ENCODE results near the gene AP1G1. TPM values are rescaled to one million over a fixed set of nuclear protein-coding genes. Genes with fewer than 3 reads are reported as not detected.

AP1G1 gene
- polyA plus RNA-seq, 2 of the 4 experiments (the other 2 are of a cell fraction): 38.1 to 85.6 TPM

DNA sequence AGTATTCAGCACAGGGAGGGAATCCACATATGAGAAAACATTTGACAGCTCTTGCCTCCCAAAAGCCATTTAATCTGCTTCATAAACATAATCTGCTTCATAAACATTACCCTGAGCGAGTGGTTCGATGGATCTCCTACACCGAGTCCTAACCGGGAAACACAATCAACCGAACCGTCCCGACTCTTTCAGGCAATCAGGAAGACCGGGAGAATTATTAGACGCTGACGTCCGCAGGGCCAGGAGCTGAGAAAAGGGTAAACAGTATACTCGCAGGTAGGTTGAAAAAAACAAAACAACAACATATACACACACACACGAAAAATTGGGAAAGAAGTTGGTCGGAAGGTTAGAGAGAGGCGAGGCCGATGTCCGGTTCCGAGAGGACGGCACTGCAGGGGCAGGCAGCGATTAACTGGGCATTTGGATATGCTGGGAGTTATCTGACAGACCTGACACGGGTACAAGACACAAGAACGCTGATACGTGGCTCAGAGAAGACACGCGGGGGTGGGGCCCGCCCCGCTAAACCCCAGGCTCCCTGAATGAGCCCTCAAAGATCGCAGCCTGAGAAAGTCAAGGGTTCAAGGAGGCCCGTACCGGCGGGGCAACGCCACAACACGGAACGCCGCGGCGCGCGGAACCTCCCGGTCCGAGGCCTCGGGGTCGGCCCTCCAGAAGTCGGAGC lies 585 bp downstream of the AP1G1 start:
- DNase-seq (ENCODE audit: low read depth in 1 of 2, low spot score in 1 of 2) (peak; percentile 29 to 40), FAIRE-seq (no peak), ATAC-seq (peak; percentile 37 to 66)
- Histone ChIP-seq H3K4me2 (peak overlapping the region; percentile 91), H3K9me3 (no peaks in the 10 kb centered on the region), H3K4me3 (peak overlapping the region; percentile 91), H3K27ac (peak overlapping the region; percentile 96 to 99), H3K4me1 (peaks cover 20% of the 10 kb centered on the region)
- POLR2A ChIA-PET: interaction anchor here (0.5 to 1.6 kb wide), 7 partner anchors 18 to 87 kb away, joined by 3 to 7 read pairs (median 5); partner anchors contain the start of genes IST1 and ZNF821
- no peak for TF ChIP-seq JUN (IDR thresholded peaks at IDR 0.05)
- TF ChIP-seq EHMT2 (IDR thresholded peaks at IDR 0.05; ENCODE audit: low read depth): no peak
- TF ChIP-seq, protein P1, sequence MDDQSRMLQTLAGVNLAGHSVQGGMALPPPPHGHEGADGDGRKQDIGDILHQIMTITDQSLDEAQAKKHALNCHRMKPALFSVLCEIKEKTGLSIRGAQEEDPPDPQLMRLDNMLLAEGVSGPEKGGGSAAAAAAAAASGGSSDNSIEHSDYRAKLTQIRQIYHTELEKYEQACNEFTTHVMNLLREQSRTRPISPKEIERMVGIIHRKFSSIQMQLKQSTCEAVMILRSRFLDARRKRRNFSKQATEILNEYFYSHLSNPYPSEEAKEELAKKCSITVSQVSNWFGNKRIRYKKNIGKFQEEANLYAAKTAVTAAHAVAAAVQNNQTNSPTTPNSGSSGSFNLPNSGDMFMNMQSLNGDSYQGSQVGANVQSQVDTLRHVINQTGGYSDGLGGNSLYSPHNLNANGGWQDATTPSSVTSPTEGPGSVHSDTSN (IDR thresholded peaks at IDR 0.05): no peak
- no peak for TF ChIP-seq HOXB5 (CRISPR knock-in tag; IDR thresholded peaks at IDR 0.05)
- no peak for TF ChIP-seq ZC3H11A (IDR thresholded peaks at IDR 0.05)
- no peak for TF ChIP-seq CEBPB (IDR thresholded peaks at IDR 0.05)
- no peak for TF ChIP-seq FOSL2 (IDR thresholded peaks at IDR 0.05)
- TF ChIP-seq FOSL2 (CRISPR knock-in tag; IDR thresholded peaks at IDR 0.05): no peak
- TF ChIP-seq, protein P2, sequence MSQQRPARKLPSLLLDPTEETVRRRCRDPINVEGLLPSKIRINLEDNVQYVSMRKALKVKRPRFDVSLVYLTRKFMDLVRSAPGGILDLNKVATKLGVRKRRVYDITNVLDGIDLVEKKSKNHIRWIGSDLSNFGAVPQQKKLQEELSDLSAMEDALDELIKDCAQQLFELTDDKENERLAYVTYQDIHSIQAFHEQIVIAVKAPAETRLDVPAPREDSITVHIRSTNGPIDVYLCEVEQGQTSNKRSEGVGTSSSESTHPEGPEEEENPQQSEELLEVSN (IDR thresholded peaks at IDR 0.05; ENCODE audit: borderline replicate concordance, low read depth): no peak
- CTCF ChIA-PET: interaction anchor here (1.3 to 2.9 kb wide), 2 partner anchors 43 to 75 kb away, joined by 3 to 11 read pairs; no protein-coding TSS in a partner anchor
- WGBS (ENCODE audit: missing lambda C conversion rate): 1% methylated on average over 43 of the region's 44 CpGs

DNA sequence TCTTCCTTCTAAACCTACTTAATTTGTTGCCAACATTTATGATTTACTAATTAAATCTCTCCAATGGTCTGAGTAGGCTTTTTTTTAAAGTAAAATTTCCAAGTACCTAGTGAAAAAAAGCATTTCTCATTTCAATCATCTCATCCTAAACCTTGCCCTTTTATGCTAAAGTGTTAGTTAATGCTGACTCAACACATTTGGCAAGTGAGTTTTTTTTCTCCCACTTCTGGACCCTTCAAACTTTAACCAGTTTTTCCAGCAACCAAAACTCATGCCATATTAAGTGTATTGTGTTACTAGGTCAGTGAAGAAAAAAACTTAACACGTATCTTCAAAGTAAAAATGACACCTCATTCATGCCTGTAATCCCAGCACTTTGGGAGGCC lies 5.3 kb downstream of the AP1G1 start:
- CTCF ChIA-PET: no interaction called here
- peaks cover 15% of the 10 kb centered on the region for H3K4me1 ChIP-seq
- no peak for FAIRE-seq
- no peaks in the 10 kb centered on the region for H3K9me3 ChIP-seq
- H3K4me2 ChIP-seq: no peak overlapping the region
- WGBS (ENCODE audit: missing lambda C conversion rate): 90% methylated on average over 1 of the region's 1 CpG
- POLR2A ChIA-PET: no interaction called here
- H3K27ac ChIP-seq: no peak overlapping the region
- no peak for ATAC-seq
- TF ChIP-seq, protein P2 (IDR thresholded peaks at IDR 0.05; ENCODE audit: borderline replicate concordance, low read depth): no peak
- peak; percentile 99 for TF ChIP-seq MAFK (IDR thresholded peaks at IDR 0.05; ENCODE audit: partially characterized antibody)
- DNase-seq (ENCODE audit: low read depth in 1 of 2, low spot score in 1 of 2): no peak
- no peak overlapping the region for H3K4me3 ChIP-seq

DNA sequence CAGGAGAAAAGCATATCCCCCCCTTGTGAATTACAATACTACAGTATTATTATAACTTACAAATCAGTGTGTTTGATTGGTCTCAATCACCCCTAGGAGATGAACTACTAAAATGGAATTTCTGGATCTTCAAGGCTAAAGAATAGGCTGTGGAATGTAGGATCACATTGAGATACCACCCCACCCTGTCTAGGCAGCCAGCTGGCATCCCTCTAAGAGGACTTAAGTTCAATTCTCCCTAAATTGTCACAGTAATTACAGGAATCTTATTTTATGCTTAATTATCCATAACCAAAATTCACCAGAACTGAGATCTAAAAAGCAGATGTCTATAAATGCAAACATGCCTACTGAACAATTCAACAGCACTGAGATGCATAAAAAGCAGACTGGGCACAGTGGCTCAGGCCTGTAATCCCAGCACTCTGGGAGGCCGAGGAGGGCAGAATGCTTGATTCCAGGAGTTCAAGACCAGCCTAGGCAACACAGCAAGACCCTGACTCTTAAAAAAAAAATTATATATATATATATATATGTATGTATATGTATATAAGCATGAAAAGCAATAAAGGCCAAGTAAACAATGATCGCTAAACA lies 12.0 kb downstream of the AP1G1 start:
- CTCF ChIA-PET: no interaction called here
- TF ChIP-seq RNF2 (IDR thresholded peaks at IDR 0.05; ENCODE audit: borderline replicate concordance, low read depth) (no peak), ZFP36 (IDR thresholded peaks at IDR 0.05; ENCODE audit: borderline replicate concordance, partially characterized antibody) (no peak), ZC3H11A (IDR thresholded peaks at IDR 0.05) (no peak), NPAS2 (CRISPR knock-in tag; IDR thresholded peaks at IDR 0.05; ENCODE audit: borderline replicate concordance) (no peak), RAD21 (conservative IDR thresholded peaks at IDR 0.05 in 1 of 2, IDR thresholded peaks at IDR 0.05 in 1 of 2) (no peak), RCOR1 (IDR thresholded peaks at IDR 0.05; ENCODE audit: low read depth, low read length) (no peak), ZNF302 (CRISPR knock-in tag; IDR thresholded peaks at IDR 0.05) (no peak), ZSCAN20 (CRISPR knock-in tag; IDR thresholded peaks at IDR 0.05) (no peak), USF2 (IDR thresholded peaks at IDR 0.05) (no peak), EHMT2 (IDR thresholded peaks at IDR 0.05; ENCODE audit: low read depth) (no peak), NR3C1 (IDR thresholded peaks at IDR 0.05) (no peak), MAZ (IDR thresholded peaks at IDR 0.05; ENCODE audit: borderline replicate concordance, low read depth, low read length) (no peak)
- TF ChIP-seq, protein P3, sequence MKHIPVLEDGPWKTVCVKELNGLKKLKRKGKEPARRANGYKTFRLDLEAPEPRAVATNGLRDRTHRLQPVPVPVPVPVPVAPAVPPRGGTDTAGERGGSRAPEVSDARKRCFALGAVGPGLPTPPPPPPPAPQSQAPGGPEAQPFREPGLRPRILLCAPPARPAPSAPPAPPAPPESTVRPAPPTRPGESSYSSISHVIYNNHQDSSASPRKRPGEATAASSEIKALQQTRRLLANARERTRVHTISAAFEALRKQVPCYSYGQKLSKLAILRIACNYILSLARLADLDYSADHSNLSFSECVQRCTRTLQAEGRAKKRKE (CRISPR knock-in tag; IDR thresholded peaks at IDR 0.05; ENCODE audit: low read depth): no peak
- TF ChIP-seq, protein P4, sequence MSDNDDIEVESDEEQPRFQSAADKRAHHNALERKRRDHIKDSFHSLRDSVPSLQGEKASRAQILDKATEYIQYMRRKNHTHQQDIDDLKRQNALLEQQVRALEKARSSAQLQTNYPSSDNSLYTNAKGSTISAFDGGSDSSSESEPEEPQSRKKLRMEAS (IDR thresholded peaks at IDR 0.05): no peak
- TF ChIP-seq, protein P5, sequence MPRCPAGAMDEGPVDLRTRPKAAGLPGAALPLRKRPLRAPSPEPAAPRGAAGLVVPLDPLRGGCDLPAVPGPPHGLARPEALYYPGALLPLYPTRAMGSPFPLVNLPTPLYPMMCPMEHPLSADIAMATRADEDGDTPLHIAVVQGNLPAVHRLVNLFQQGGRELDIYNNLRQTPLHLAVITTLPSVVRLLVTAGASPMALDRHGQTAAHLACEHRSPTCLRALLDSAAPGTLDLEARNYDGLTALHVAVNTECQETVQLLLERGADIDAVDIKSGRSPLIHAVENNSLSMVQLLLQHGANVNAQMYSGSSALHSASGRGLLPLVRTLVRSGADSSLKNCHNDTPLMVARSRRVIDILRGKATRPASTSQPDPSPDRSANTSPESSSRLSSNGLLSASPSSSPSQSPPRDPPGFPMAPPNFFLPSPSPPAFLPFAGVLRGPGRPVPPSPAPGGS (IDR thresholded peaks at IDR 0.05): no peak

More for the DNA sequence above, 12.0 kb downstream of the AP1G1 start:
- no peak overlapping the region for H3K27ac ChIP-seq
- H3K4me1 ChIP-seq: no peaks in the 10 kb centered on the region
- ATAC-seq (no peak), DNase-seq (ENCODE audit: low read depth in 1 of 2, low spot score in 1 of 2) (no peak), FAIRE-seq (no peak)
- no peak overlapping the region for H3K4me2 ChIP-seq
- 94% methylated on average over 2 of the region's 2 CpGs for WGBS (ENCODE audit: missing lambda C conversion rate)
- H3K9me3 ChIP-seq: no peaks in the 10 kb centered on the region
- POLR2A ChIA-PET: no interaction called here
- H3K4me3 ChIP-seq: no peak overlapping the region
